SK-MEL-5 (cell line): ENCODE measurements around the gene IL1R1. TPM values are rescaled to one million over a fixed set of nuclear protein-coding genes. Genes with fewer than 3 reads are reported as not detected.
"Not testable (repeated sequence)": the region's sequence is repeated elsewhere in the genome, so short reads cannot be mapped to it uniquely, and the experiment has no call there.

Experiments used
- DNase-seq: peaks from one replicate; pipeline ENCODE4 v3.0.0-alpha.2; 2016; ENCODE audit warnings: low read depth, low spot score
- in situ Hi-C: cut with HindIII; loops from 2 replicates; pipeline ENCODE4 v1.10.0; 2016; ENCODE audit warnings: low sequenced_read_pairs, high pct_unique_total_duplicates, low pct_unique_long_range_greater_than_20kb
- total RNA-seq: library from RNA; depleted of rRNA; stranded (reverse); fragments of >200 nt; shearing (Covaris generic); gene quantifications from 2 replicates; pipeline ENCODE4 v1.2.3, GENCODE V29; 2014

IL1R1 gene
- total RNA-seq, 1 experiment from 2014 or later = 0.21 TPM

DNA sequence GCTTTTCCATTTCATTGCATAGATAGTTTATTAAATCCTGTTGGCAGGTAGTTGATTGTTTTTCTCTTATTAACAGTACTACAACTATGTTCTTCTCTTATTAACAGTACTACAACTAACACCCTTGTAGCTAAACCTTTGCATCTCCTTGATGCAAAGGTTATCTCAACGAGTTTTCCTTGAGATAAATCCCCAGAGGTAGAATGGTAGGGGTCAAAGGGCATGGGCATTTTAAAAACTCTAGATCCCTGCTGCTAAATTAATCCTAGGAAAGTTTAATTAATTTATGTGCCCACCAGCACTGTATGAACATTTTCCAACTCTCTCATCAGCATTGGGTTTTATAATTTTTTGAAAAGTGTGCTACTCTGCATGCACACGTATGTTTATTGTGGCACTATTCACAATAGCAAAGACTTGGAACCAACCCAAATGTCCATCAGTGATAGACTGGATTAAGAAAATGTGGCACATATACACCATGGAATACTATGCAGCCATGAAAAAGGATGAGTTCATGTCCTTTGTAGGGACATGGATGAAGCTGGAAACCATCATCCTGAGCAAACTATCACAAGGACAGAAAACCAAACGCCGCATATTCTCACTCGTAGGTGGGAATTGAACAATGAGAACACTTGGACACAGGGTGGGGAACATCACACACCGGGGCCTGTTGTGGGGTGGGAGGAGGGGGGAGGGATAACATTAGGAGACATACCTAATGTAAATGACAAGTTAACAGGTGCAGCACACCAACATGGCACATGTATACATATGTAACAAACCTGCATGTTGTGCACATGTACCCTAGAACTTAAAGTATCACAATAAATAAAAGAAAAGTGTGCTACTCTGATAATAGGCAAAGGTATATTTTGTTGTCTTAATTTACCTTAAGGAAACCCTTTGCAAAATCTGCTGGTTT lies 35.5 kb upstream of the IL1R1 start:
- in situ Hi-C loops, DNase-seq: not testable (repeated sequence)

GRCh38 chr2:102107741-102108070 lies 34.8 kb upstream of the IL1R1 start:
- no peak for DNase-seq
- in situ Hi-C loops = no loop called here

DNA sequence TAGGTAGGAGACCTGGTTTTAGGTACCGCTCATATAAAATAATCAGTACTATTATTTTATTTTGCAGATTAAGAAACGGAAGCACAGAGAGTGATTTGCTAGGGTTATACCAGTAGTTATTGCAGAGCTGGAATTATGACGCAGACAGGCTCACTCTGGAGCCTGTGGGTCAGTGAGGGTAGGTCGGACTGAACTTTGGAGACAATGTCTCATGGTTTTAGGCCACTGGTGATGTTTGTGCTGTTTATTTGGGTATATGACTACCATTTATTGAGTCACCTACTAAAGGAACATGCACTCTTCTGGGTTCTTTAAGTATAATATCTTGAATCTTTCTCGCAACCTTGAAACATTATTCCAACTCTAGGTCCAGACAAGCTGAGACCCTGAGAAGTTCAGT lies 33.5 kb upstream of the IL1R1 start:
- in situ Hi-C loops = no loop called here
- no peak for DNase-seq

DNA sequence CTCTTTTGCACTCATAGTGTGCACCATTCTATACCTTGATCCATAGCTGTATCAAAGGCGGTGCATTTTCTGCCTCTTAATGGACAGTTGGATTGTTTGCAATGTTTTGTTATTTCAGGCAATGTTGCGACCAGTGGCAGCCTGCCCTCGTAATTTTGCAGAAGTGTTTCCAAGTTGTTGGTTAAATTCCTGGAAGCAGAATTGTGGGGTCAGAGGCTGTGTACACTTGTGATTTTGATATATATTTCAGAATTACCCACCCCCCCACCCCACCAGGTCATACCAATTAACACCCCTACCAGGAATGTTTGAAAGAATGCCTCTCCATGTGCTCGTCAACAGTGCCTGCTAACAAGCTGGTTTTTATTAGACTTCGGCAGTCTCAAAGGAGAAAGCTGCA lies 32.4 kb upstream of the IL1R1 start:
- in situ Hi-C loops = no loop called here
- DNase-seq = no peak

- in situ Hi-C loops = no loop called here
- DNase-seq = no peak
Measured at GRCh38 chr2:102110596-102111334, 31.8 kb upstream of the IL1R1 start.

GRCh38 chr2:102111823-102112222 lies 30.7 kb upstream of the IL1R1 start:
- in situ Hi-C loops = no loop called here
- no peak for DNase-seq

DNA sequence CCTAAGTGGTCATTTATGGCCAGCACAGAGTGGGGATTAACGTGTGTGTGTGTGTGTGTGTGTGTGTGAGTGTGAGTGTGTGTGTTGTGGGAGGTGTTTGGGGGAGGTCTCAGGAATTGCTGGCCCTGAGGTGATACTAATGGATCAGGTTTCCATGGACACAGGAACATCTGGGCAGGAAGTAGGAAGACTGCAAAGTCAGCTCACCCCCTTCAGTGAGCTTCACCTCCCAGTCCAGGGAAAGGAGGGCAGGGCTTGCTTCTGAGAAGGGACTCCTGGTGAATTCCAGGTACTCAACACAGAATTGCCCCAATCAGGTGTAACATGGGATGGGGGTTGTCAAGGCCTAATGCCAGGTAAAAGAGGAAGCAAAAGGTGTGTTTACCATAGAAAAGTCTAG lies 30.3 kb upstream of the IL1R1 start:
- in situ Hi-C loops = no loop called here
- no peak for DNase-seq

GRCh38 chr2:102112692-102113665 lies 29.6 kb upstream of the IL1R1 start:
- DNase-seq = no peak
- in situ Hi-C loops = no loop called here

DNA sequence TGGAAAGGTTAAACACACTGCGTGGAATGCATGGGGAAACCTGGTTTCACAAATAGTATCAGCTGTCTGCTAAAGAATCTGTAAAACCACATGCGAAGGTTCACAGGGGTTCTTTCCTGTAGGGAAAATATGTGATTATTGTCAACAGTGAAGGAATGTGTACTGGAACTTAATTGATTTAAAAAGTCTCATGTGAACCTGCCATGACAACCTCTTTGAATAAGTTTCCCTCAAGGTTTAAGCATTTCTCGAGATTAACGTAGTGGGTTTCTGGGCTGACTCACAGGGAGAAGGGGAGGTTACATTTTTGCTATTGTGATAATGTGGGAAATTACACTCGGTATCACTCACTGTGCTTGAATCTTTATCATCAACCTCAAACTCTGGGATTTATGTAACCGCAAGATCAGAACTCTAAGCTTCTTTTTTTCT lies 28.2 kb upstream of the IL1R1 start:
- DNase-seq = no peak
- in situ Hi-C loops = no loop called here

DNA sequence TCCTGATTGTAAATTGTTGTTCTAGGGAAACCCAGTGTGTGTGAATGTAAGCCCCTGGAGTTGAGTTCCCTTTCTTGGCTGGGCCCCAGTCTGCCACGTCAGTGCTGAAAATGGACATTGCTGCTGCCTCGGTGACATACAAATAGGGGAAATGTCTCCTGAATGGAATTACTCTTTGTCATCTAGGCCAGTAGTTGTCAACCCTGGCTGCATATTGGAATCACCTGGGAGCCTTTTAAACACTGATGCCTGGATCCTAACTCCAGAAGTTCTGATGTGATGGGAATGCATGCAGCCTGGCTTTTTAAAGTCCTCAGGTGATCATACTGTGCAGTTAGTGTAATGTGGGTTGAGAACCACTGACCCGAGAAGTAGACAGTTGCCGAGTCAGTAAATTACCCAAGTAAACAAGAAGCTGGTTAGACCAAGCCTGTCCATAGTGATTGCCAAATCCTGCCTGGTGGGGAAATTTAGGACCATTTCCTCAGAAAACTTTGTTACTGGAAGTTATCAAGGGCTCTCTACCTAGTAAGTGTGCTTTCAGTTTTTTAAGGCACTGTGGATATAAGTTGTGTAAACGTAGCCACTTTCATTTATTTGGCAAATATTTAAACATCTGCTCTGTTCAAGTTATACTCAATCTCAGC lies 27.6 kb upstream of the IL1R1 start:
- no peak for DNase-seq
- in situ Hi-C loops = no loop called here

DNA sequence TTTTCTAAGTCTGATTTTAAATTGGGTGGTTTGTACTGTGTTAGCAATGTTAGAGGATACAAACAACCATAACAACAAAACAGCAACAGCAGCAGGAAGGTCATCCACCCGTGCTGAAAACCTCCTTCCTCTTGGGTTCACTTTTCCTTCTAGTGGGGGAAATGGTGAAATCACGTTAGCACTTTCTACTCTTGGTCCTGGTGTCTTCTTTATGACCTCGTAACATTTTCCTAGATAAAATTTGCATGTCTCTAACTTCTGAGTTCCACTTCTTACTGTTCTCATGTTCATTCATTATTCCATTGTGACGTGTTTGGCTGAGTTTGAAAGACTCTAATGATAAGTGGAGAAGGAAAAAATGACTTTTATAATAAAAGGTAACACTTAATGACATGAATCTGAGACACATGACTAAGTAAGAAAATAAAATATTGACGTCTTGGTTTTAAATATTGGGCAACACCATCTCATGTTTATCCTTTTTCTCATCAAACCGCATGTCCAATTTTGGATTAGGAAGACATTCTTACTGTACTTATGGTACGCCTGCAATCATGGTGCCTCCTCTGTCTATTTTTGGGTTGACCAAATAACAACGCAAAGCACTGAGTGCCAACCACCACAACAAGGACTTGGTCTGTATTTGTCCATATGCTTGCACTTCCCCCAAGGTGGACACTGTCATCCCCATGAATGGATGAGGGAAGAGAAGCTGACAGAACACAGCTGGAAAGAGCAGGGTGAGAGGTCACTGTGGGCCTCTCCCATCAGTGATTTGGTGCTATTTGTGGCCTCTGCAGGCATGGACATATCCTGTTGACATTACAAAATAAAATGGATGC lies 25.7 kb upstream of the IL1R1 start:
- in situ Hi-C loops = no loop called here
- no peak for DNase-seq

DNA sequence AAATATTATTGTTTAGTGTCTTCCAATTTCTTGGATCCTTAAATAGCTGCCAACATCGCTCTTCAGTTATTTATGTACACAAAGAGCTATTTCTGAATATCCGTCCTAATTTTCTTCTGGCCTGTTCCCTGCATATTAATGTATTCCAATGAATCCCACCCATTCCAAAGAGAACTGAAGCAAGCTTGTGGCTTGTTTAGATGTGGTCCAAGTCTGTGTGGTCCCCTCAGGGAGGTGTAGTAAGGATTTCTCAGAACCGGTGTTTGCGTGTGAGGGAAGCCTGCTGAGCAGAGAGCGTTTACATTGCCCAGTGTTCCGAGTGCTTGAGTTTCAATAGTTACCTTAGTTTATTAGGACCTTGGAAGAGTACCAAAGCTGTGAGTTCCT lies 25.1 kb upstream of the IL1R1 start:
- in situ Hi-C loops = no loop called here
- DNase-seq = no peak

- in situ Hi-C loops = no loop called here
- no peak for DNase-seq
Measured at GRCh38 chr2:102119255-102119654, 23.3 kb upstream of the IL1R1 start.

- no peak for DNase-seq
- in situ Hi-C loops = no loop called here
Measured at GRCh38 chr2:102120261-102120660, 22.3 kb upstream of the IL1R1 start.

GRCh38 chr2:102120701-102121159 lies 21.8 kb upstream of the IL1R1 start:
- in situ Hi-C loops = no loop called here
- DNase-seq = no peak

- no peak for DNase-seq
- in situ Hi-C loops = no loop called here
Measured at GRCh38 chr2:102122115-102122514, 20.4 kb upstream of the IL1R1 start.

- in situ Hi-C loops = no loop called here
- DNase-seq = no peak
Measured at GRCh38 chr2:102122909-102123308, 19.6 kb upstream of the IL1R1 start.
